COLO668 (cell line): ENCODE measurements around the gene TPST2.

Experiments used
- DNase-seq: peaks from one replicate; lab custom pipeline; 2025; ENCODE audit not compliant: unreplicated experiment; lab: John Stamatoyannopoulos, UW

The TPST2 gene

DNA sequence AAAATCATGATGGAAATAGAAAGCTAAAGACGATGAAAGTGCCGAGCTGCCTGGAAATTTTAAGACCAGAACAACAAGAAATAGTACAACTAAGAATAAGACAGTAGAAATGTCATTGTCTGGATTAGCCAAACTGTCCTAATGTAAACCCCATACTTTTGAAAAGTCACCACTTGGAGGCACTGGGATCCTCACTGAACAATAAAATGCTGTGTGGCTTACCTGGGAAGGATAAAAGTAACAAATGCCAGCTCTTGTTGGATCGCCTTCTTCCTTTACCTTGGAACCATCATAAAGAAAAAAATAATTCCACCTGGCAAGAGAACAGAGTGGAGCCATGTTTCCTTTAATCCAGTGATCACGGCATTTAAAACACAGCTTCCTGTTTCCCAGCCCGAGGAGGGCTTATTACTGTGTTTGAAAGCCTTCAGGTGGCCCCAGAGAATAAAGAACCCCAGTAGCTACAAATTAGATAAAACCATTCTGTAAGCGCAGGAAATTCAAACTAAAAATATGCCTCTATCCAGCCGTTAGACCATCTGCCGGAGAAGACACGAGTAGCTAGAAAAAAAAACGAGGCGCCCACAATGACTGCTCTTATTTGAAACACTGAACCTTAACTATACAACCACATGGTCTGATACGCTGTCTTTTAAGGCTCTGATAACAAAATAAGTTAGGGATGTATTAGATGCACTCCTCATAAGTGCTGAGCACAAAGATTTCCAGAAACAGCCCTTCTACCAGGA lies 110.7 kb downstream of the TPST2 start:
- peak; percentile 10 for DNase-seq

DNA sequence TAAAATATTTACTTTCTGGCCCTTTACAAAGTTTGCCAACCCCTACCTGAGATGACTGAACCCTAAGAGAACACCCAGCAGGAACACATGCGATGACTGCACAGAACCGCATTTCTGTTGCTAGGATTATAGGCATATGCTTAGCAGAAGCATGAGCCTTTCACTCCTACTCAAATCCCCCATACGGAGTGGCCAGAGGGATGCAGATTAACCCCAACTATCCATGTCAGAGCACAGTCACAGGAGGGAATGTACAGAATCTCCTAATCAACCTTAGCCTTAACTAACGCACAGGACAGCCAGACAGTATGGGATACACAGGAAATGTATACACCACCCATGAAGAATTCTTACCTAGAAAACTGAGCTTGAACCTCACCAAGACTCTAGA lies 112.6 kb downstream of the TPST2 start:
- no peak for DNase-seq

DNA sequence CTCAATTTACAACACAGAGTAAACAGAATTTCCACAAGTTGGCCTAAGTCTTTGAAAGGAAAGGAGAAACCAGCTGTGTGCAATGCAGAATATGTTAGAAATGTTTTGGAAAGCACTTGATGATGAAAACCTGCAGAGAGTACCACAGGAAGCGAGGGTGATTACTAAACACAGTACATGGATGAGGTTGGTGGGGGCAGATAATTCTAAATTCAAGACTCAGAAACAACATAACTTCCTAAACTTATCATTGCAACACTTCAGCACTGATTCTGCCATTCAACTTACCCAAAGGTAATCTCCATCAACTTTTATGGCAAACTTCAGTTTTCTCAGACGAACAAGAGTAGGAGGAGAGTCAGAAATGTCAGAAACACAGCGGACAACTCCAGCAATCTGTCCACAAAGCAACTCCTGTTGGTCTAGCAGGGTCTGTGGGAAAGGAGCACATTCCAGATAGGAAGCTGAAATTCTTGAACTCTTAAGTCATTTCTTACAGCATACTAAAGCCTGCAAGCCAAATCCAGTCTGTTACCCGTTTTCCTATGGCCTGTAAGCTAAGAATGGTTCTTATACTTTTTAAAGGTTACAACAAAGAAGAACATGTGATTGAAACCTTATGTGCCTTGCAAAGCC lies 113.1 kb downstream of the TPST2 start:
- DNase-seq = no peak

DNA sequence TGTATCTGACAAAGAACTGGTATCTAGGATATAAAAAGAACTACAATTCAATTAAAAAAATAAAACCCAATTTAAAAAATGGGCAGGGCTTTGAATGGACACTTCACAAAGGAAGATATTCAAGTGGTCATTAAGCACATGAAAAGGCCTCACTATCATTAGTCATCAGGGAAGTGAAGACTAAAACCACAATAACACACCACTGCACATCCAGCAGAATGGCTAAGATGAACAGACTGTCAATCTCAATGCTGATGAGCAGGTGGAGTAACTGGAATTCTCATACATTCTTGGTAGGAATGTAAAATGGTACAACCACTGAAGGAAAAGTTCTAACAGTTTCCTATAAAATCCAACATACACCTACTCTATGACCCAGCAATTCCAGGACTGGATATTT lies 115.2 kb downstream of the TPST2 start:
- no peak for DNase-seq
